Measurements from ENCODE around the gene C6orf47.

DNA sequence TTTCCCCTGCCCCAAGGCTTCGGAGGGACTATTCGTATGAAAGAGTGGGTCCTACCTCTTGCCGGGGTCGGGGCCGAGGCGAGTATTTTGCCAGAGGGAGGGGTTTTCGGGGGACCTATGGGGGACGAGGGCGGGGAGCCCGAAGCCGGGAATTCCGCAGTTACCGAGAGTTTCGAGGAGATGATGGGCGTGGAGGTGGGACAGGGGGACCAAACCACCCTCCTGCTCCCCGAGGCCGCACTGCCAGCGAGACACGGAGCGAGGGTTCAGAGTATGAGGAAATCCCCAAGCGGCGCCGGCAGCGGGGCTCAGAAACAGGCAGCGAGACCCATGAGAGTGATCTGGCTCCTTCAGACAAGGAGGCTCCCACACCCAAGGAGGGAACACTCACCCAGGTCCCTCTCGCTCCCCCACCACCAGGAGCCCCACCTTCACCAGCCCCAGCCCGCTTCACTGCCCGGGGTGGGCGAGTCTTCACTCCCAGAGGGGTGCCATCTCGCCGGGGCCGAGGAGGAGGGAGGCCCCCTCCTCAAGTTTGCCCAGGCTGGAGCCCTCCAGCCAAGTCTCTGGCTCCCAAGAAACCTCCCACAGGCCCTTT lies 28.8 kb downstream of the C6orf47 start:
- TF ChIP-seq, protein P1, sequence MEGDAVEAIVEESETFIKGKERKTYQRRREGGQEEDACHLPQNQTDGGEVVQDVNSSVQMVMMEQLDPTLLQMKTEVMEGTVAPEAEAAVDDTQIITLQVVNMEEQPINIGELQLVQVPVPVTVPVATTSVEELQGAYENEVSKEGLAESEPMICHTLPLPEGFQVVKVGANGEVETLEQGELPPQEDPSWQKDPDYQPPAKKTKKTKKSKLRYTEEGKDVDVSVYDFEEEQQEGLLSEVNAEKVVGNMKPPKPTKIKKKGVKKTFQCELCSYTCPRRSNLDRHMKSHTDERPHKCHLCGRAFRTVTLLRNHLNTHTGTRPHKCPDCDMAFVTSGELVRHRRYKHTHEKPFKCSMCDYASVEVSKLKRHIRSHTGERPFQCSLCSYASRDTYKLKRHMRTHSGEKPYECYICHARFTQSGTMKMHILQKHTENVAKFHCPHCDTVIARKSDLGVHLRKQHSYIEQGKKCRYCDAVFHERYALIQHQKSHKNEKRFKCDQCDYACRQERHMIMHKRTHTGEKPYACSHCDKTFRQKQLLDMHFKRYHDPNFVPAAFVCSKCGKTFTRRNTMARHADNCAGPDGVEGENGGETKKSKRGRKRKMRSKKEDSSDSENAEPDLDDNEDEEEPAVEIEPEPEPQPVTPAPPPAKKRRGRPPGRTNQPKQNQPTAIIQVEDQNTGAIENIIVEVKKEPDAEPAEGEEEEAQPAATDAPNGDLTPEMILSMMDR (conservative IDR thresholded peaks at IDR 0.05): no peak
- TF ChIP-seq EZH2 (IDR thresholded peaks at IDR 0.05; ENCODE audit: low read depth): no peak
